ENCODE data around the gene ADAM22.

ADAM22 gene

GRCh38 chr7:87959336-87959735 lies 25.3 kb downstream of the ADAM22 start:
- no peak for DNase-seq

GRCh38 chr7:87960239-87960638 lies 26.2 kb downstream of the ADAM22 start:
- no peak for DNase-seq

GRCh38 chr7:87961754-87962153 lies 27.7 kb downstream of the ADAM22 start:
- DNase-seq, result no peak

- DNase-seq, result no peak
Measured at GRCh38 chr7:87966271-87966670, 32.2 kb downstream of the ADAM22 start.

- DNase-seq, result no peak
Measured at GRCh38 chr7:87968021-87968420, 34.0 kb downstream of the ADAM22 start.

- DNase-seq, result no peak
Measured at GRCh38 chr7:87982116-87982515, 48.1 kb downstream of the ADAM22 start.

- DNase-seq, result no peak
Measured at GRCh38 chr7:87984088-87984487, 50.0 kb downstream of the ADAM22 start.

- DNase-seq, result no peak
Measured at GRCh38 chr7:87993269-87993668, 59.2 kb downstream of the ADAM22 start.

- no peak for DNase-seq
Measured at GRCh38 chr7:87999261-87999660, 65.2 kb downstream of the ADAM22 start.

GRCh38 chr7:88001744-88002530 lies 67.9 kb downstream of the ADAM22 start:
- no peak for DNase-seq

GRCh38 chr7:88002617-88003016 lies 68.6 kb downstream of the ADAM22 start:
- DNase-seq, result no peak

- DNase-seq, result no peak
Measured at GRCh38 chr7:88003581-88003980, 69.5 kb downstream of the ADAM22 start.

GRCh38 chr7:88005191-88005590 lies 71.1 kb downstream of the ADAM22 start:
- DNase-seq, result no peak

- no peak for DNase-seq
Measured at GRCh38 chr7:88009651-88010050, 75.6 kb downstream of the ADAM22 start.

GRCh38 chr7:88012086-88012485 lies 78.0 kb downstream of the ADAM22 start:
- no peak for DNase-seq

GRCh38 chr7:88013981-88014380 lies 79.9 kb downstream of the ADAM22 start:
- DNase-seq, result no peak

GRCh38 chr7:88014581-88014980 lies 80.5 kb downstream of the ADAM22 start:
- DNase-seq, result no peak

- no peak for DNase-seq
Measured at GRCh38 chr7:88015309-88015708, 81.3 kb downstream of the ADAM22 start.

- no peak for DNase-seq
Measured at GRCh38 chr7:88018501-88018900, 84.5 kb downstream of the ADAM22 start.

- DNase-seq, result no peak
Measured at GRCh38 chr7:88020953-88021665, 87.1 kb downstream of the ADAM22 start.

GRCh38 chr7:88027724-88028123 lies 93.7 kb downstream of the ADAM22 start:
- no peak for DNase-seq

GRCh38 chr7:88034083-88034695 lies 100.1 kb downstream of the ADAM22 start:
- DNase-seq, result no peak

- no peak for DNase-seq
Measured at GRCh38 chr7:88037050-88037449, 103.0 kb downstream of the ADAM22 start.

- no peak for DNase-seq
Measured at GRCh38 chr7:88040694-88041093, 106.6 kb downstream of the ADAM22 start.

Data from suppressor macrophage treated with lipopolysaccharide for 4 hours (primary cell).